ENCODE measurements around the gene TMEM178B. TPM values are rescaled to one million over a fixed set of nuclear protein-coding genes. Genes with fewer than 3 reads are reported as not detected.

Gene TMEM178B
- total and polyA plus RNA-seq, 2 of the 13 experiments (the other 11 are each of a cell fraction or from before 2014, with no cell fraction given) = 0.01 to 0.02 TPM

DNA sequence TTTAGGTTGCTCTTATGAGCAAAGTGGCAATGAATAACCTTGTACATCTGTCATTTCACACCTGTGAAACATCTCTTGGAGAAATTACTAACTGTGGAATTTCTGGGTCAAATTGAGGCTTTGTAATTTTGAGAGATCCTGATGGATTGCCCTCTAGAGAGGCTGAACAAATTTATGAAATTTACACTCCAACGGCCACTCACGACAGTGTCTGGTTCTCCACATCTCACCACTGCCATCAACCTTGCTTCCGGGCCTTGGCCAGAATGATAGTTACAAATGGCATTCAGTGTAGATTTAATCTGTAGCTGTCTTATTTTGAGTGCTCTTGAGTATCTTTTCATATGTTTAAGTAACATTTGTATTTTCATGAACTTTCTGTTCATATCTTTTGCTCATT, 117.4 kb downstream of the TMEM178B start (continued):
- TF ChIP-seq, protein P1, sequence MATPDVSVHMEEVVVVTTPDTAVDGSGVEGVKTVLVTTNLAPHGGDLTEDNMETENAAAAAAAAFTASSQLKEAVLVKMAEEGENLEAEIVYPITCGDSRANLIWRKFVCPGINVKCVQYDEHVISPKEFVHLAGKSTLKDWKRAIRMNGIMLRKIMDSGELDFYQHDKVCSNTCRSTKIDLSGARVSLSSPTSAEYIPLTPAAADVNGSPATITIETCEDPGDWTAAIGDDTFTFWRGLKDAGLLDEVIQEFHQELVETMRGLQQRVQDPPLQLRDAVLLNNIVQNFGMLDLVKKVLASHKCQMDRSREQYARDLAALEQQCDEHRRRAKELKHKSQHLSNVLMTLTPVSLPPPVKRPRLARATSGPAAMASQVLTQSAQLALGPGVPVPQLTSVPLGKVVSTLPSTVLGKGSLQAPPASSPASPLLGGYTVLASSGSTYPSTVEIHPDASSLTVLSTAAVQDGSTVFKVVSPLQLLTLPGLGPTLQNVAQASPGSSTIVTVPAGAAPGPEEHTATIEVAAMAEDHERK (CRISPR knock-in tag; IDR thresholded peaks at IDR 0.05; ENCODE audit: low read depth) = no peak
- no peak for TF ChIP-seq ZNF660 (CRISPR knock-in tag; IDR thresholded peaks at IDR 0.05; ENCODE audit: borderline replicate concordance, low read depth)
- TF ChIP-seq ZNF550 (CRISPR knock-in tag; IDR thresholded peaks at IDR 0.05; ENCODE audit: borderline replicate concordance) = no peak
- TF ChIP-seq, protein P2, sequence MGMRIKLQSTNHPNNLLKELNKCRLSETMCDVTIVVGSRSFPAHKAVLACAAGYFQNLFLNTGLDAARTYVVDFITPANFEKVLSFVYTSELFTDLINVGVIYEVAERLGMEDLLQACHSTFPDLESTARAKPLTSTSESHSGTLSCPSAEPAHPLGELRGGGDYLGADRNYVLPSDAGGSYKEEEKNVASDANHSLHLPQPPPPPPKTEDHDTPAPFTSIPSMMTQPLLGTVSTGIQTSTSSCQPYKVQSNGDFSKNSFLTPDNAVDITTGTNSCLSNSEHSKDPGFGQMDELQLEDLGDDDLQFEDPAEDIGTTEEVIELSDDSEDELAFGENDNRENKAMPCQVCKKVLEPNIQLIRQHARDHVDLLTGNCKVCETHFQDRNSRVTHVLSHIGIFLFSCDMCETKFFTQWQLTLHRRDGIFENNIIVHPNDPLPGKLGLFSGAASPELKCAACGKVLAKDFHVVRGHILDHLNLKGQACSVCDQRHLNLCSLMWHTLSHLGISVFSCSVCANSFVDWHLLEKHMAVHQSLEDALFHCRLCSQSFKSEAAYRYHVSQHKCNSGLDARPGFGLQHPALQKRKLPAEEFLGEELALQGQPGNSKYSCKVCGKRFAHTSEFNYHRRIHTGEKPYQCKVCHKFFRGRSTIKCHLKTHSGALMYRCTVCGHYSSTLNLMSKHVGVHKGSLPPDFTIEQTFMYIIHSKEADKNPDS (CRISPR knock-in tag; IDR thresholded peaks at IDR 0.05) = no peak
- no peak for TF ChIP-seq ZNF451 (CRISPR knock-in tag; IDR thresholded peaks at IDR 0.05)
- TF ChIP-seq, protein P3, sequence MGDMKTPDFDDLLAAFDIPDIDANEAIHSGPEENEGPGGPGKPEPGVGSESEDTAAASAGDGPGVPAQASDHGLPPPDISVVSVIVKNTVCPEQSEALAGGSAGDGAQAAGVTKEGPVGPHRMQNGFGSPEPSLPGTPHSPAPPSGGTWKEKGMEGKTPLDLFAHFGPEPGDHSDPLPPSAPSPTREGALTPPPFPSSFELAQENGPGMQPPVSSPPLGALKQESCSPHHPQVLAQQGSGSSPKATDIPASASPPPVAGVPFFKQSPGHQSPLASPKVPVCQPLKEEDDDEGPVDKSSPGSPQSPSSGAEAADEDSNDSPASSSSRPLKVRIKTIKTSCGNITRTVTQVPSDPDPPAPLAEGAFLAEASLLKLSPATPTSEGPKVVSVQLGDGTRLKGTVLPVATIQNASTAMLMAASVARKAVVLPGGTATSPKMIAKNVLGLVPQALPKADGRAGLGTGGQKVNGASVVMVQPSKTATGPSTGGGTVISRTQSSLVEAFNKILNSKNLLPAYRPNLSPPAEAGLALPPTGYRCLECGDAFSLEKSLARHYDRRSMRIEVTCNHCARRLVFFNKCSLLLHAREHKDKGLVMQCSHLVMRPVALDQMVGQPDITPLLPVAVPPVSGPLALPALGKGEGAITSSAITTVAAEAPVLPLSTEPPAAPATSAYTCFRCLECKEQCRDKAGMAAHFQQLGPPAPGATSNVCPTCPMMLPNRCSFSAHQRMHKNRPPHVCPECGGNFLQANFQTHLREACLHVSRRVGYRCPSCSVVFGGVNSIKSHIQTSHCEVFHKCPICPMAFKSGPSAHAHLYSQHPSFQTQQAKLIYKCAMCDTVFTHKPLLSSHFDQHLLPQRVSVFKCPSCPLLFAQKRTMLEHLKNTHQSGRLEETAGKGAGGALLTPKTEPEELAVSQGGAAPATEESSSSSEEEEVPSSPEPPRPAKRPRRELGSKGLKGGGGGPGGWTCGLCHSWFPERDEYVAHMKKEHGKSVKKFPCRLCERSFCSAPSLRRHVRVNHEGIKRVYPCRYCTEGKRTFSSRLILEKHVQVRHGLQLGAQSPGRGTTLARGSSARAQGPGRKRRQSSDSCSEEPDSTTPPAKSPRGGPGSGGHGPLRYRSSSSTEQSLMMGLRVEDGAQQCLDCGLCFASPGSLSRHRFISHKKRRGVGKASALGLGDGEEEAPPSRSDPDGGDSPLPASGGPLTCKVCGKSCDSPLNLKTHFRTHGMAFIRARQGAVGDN (CRISPR knock-in tag; IDR thresholded peaks at IDR 0.05) = no peak
- TF ChIP-seq, protein P4, sequence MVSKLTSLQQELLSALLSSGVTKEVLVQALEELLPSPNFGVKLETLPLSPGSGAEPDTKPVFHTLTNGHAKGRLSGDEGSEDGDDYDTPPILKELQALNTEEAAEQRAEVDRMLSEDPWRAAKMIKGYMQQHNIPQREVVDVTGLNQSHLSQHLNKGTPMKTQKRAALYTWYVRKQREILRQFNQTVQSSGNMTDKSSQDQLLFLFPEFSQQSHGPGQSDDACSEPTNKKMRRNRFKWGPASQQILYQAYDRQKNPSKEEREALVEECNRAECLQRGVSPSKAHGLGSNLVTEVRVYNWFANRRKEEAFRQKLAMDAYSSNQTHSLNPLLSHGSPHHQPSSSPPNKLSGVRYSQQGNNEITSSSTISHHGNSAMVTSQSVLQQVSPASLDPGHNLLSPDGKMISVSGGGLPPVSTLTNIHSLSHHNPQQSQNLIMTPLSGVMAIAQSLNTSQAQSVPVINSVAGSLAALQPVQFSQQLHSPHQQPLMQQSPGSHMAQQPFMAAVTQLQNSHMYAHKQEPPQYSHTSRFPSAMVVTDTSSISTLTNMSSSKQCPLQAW (CRISPR knock-in tag; IDR thresholded peaks at IDR 0.05) = no peak

Data from HepG2 (cell line).